Prostate gland (tissue), 2 donors: ENCODE measurements around the gene PBX4.

Source experiments
- POLR2A ChIP-seq: fragments of 450-650 bp; IDR thresholded peaks from one replicate; pipeline ENCODE4 v1.6.1; 2016; ENCODE audit warnings: antibody characterized with exemption, mild to moderate bottlenecking
- POLR2AphosphoS5 ChIP-seq: sonication (generic); formaldehyde crosslinking; IDR thresholded peaks from one replicate; pipeline ENCODE4 v1.6.1; 2017; ENCODE audit warnings: antibody characterized with exemption
- TF ChIP-seq, protein P1 (sequence below), 4 experiments: fragments of 200-600 bp in 2 of 4; fragments of 450-650 bp in 2 of 4; sonication (generic) in 2 of 4; IDR thresholded peaks; 1 replicate in 3 of 4; 2 replicates in 1 of 4; pipeline ENCODE4 v1.5.1; 2016 to 2019; ENCODE audit warnings: antibody characterized with exemption in 4 of 4, mild to moderate bottlenecking in 2 of 4, moderate library complexity in 2 of 4

GRCh38 chr19:19618219-19619051 lies at the start of gene PBX4:
- TF ChIP-seq, protein P1, sequence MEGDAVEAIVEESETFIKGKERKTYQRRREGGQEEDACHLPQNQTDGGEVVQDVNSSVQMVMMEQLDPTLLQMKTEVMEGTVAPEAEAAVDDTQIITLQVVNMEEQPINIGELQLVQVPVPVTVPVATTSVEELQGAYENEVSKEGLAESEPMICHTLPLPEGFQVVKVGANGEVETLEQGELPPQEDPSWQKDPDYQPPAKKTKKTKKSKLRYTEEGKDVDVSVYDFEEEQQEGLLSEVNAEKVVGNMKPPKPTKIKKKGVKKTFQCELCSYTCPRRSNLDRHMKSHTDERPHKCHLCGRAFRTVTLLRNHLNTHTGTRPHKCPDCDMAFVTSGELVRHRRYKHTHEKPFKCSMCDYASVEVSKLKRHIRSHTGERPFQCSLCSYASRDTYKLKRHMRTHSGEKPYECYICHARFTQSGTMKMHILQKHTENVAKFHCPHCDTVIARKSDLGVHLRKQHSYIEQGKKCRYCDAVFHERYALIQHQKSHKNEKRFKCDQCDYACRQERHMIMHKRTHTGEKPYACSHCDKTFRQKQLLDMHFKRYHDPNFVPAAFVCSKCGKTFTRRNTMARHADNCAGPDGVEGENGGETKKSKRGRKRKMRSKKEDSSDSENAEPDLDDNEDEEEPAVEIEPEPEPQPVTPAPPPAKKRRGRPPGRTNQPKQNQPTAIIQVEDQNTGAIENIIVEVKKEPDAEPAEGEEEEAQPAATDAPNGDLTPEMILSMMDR (IDR thresholded peaks at IDR 0.05) = peak in 1 of 4 experiments; percentile 9
- peak; percentile 67 for TF ChIP-seq POLR2A
- peak; percentile 72 for TF ChIP-seq POLR2AphosphoS5
